Endothelial cell of umbilical vein (primary cell): ENCODE measurements around the gene DMAP1.

ENCODE experiments used
- EZH2 ChIP-seq: IDR thresholded peaks from 2 replicates; pipeline ENCODE4 v1.6.1; 2012; ENCODE audit warnings: borderline replicate concordance, low read depth, mild to moderate bottlenecking, moderate library complexity, low read length, inconsistent platforms; ENCODE audit not compliant: severe bottlenecking
- MYC ChIP-seq: IDR thresholded peaks from one replicate; pipeline ENCODE4 v1.6.1; 2011; ENCODE audit warnings: mild to moderate bottlenecking, low read depth, low read length
- POLR2A ChIP-seq: IDR thresholded peaks from 2 replicates; pipeline ENCODE4 v1.6.1; 2012; ENCODE audit warnings: low read depth, mild to moderate bottlenecking, control low read depth, low read length
- POLR2AphosphoS5 ChIP-seq: IDR thresholded peaks from 2 replicates; pipeline ENCODE4 v1.6.1; 2012; ENCODE audit warnings: low read depth, mild to moderate bottlenecking, control low read depth, low read length, moderate library complexity; ENCODE audit not compliant: insufficient read depth
- TF ChIP-seq, protein P1 (sequence below), 2 donors: IDR thresholded peaks; 1 replicate in 1 of 2; 2 replicates in 1 of 2; pipeline ENCODE4 v1.5.1; 2011; ENCODE audit warnings: low read length in 2 of 2, mild to moderate bottlenecking in 2 of 2, moderate library complexity in 2 of 2, control low read depth in 1 of 2, inconsistent platforms in 1 of 2, low read depth in 1 of 2; ENCODE audit not compliant: insufficient read depth in 1 of 2; ENCODE audit errors: extremely low read depth in 1 of 2
- TF ChIP-seq, protein P2 (sequence below): IDR thresholded peaks from 2 replicates; pipeline ENCODE4 v1.6.1; 2011; ENCODE audit not compliant: insufficient read depth, insufficient read length

DNA sequence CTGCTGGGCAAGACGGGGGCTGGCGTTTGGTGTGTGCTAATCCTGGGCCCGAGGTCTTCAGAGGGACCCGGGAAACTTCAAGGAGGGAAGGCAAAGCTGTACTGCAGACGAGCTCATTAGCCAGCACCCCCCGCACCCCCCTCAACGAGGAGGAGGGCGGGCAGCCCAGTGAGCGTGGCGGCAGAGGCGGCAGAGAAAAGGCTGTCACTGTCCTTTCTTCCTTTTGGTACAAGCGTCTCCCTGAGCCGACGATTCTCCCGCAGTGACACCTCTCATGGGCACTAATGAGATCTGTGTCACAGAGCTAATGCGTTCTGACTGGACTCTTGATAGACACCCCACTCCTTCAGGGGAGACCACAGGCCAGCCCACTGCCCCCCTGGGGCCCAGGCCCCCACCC lies 29.5 kb downstream of the DMAP1 start:
- TF ChIP-seq, protein P1, sequence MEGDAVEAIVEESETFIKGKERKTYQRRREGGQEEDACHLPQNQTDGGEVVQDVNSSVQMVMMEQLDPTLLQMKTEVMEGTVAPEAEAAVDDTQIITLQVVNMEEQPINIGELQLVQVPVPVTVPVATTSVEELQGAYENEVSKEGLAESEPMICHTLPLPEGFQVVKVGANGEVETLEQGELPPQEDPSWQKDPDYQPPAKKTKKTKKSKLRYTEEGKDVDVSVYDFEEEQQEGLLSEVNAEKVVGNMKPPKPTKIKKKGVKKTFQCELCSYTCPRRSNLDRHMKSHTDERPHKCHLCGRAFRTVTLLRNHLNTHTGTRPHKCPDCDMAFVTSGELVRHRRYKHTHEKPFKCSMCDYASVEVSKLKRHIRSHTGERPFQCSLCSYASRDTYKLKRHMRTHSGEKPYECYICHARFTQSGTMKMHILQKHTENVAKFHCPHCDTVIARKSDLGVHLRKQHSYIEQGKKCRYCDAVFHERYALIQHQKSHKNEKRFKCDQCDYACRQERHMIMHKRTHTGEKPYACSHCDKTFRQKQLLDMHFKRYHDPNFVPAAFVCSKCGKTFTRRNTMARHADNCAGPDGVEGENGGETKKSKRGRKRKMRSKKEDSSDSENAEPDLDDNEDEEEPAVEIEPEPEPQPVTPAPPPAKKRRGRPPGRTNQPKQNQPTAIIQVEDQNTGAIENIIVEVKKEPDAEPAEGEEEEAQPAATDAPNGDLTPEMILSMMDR (IDR thresholded peaks at IDR 0.05; ENCODE audit: extremely low read depth in 1 of 2, insufficient read depth in 1 of 2, low read depth in 1 of 2, low read length in 2 of 2): no peak
- TF ChIP-seq, protein P2, sequence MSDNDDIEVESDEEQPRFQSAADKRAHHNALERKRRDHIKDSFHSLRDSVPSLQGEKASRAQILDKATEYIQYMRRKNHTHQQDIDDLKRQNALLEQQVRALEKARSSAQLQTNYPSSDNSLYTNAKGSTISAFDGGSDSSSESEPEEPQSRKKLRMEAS: no peak
- TF ChIP-seq POLR2A (no peak), MYC (no peak), EZH2 (no peak), POLR2AphosphoS5 (no peak)
